Suprapubic skin (tissue), 4 donors: ENCODE measurements around the gene MAB21L4. TPM values are rescaled to one million over a fixed set of nuclear protein-coding genes. Genes with fewer than 3 reads are reported as not detected.

Experiments
- DNase-seq, 2 donors: peaks; one replicate each; pipeline ENCODE4 v3.0.0-alpha.2; 2019; ENCODE audit warnings: low spot score in 2 of 2
- H3K27ac ChIP-seq: fragments of 200-600 bp; sonication (generic); one replicate; pipeline ENCODE4 v1.5.1; 2019
- H3K27me3 ChIP-seq: fragments of 200-600 bp; sonication (generic); one replicate; pipeline ENCODE4 v1.5.1; 2019
- H3K36me3 ChIP-seq: fragments of 200-600 bp; sonication (generic); one replicate; pipeline ENCODE4 v1.5.1; 2019
- H3K4me1 ChIP-seq: fragments of 200-600 bp; sonication (generic); one replicate; pipeline ENCODE4 v1.5.1; 2019
- H3K4me3 ChIP-seq: fragments of 200-600 bp; sonication (generic); one replicate; pipeline ENCODE4 v1.5.1; 2019; ENCODE audit warnings: mild to moderate bottlenecking
- H3K9me3 ChIP-seq: fragments of 200-600 bp; sonication (generic); one replicate; pipeline ENCODE4 v1.5.1; 2019
- EP300 ChIP-seq: sonication (generic); formaldehyde crosslinking; IDR thresholded peaks from one replicate; pipeline ENCODE4 v1.6.1; 2017; ENCODE audit warnings: antibody characterized with exemption
- POLR2A ChIP-seq, 2 donors: fragments of 450-650 bp; IDR thresholded peaks; one replicate each; pipeline ENCODE4 v1.6.1; 2017; ENCODE audit warnings: antibody characterized with exemption in 2 of 2, mild to moderate bottlenecking in 2 of 2, moderate library complexity in 2 of 2
- POLR2AphosphoS5 ChIP-seq, 3 donors: sonication (generic); formaldehyde crosslinking; IDR thresholded peaks; one replicate each; pipeline ENCODE4 v1.6.1; 2017; ENCODE audit warnings: antibody characterized with exemption in 3 of 3
- WGBS: methylation state at CpG from one replicate; pipeline ENCODE4 v1.1.5; 2018; 5-methylcytosine and 5-hydroxymethylcytosine counted together
- total RNA-seq, 4 donors: library from RNA; depleted of rRNA; stranded (reverse); fragments of >200 nt; gene quantifications; one replicate each; pipeline ENCODE4 v1.1.0, GENCODE V29; 2016
- TF ChIP-seq, protein P1 (sequence below), 2 donors: fragments of 200-600 bp in 1 of 2; fragments of 450-650 bp in 1 of 2; sonication (generic) in 1 of 2; IDR thresholded peaks; one replicate each; pipeline ENCODE4 v1.5.1; 2016 to 2019; ENCODE audit warnings: antibody characterized with exemption in 2 of 2, mild to moderate bottlenecking in 1 of 2, moderate library complexity in 1 of 2

The MAB21L4 gene
- total RNA-seq, 4 donors from 2014 or later = 28.7 to 97.5 (median 69.2) TPM

DNA sequence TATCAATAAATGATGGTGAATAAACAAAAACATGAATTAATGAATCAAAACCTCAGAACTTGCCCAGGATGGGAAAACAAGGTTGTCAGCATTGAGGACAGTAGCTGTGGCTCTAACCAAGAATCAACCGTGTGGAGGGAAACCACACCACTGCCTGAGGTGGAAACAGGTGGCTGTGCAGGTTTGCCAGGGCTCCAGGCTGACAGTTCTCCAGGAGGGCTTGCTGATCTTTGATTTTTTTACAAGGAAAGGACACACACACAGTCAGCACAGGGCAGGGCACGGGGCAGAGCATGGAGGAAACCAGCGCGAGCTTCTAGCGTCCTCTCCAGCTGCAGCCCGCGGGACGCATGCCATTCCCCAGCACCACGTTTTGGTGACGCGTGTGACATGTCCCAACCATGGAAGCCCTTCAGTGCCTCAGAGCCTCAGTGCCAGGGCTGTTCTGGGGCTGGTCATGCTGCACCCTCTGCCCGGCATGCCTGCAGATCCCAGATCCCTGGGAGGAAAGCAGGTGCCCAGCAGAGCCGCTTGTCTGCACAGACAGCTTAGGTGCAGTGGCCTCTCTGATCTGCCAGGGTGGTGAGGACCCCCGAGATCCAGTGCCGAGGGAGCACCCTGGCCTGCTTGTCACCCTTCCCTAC is 43.2 kb downstream of the MAB21L4 start:
- WGBS = 85% methylated on average over 10 of the region's 15 CpGs
- no peak for DNase-seq
- H3K4me1 ChIP-seq = peaks cover 7% of the 10 kb centered on the region

DNA sequence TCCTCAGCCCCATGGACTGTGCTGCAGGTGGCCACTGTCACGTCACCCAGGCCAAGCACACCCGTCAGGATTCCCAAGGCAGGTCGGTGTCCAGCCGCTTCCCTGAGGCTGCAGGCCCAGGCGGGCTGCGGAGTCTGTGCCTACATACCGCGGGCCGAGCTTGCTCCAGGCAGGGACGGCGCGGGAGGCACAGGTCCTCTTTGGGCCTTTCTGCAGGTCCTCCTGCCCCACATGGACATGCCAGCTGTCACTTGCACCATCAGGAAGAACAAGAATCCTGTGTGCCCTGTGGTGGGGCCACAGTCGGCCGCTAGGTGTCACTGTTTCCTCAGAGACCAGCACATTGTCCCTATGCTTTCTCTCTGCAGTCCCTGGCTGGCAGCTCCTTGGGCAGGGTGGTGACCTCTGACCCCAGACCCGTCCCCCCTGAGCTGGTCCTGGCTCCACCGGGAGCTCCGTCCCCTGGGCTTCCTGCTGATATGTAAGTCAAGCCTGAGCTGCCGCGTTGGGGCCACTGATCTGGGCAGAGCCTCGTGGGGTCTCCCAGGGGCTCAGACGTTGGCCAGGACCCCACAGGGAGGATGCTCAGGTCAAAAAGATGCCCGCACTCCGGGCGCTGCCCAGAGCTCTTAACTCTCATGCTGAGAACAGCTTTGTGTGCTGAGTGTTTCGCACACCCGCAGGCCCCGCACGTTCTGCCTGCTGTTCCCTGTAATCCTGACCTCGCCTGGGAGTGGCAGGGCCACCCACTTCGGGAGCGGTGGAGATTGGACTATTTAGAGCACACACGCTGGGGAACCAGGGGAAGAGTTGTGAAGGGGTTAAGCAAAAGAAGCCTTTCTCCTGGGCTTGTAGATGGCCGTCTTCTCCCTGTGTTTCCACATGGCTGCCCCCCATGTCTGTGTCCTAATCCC is 44.6 kb downstream of the MAB21L4 start:
- Histone ChIP-seq H3K9me3 (no peaks in the 10 kb centered on the region), H3K4me3 (no peak overlapping the region), H3K27ac (no peak overlapping the region), H3K4me1 (peaks cover 7% of the 10 kb centered on the region), H3K36me3 (no peaks in the 10 kb centered on the region), H3K27me3 (no peaks in the 10 kb centered on the region)
- DNase-seq = peak; percentile 88 to 90
- TF ChIP-seq, protein P1, sequence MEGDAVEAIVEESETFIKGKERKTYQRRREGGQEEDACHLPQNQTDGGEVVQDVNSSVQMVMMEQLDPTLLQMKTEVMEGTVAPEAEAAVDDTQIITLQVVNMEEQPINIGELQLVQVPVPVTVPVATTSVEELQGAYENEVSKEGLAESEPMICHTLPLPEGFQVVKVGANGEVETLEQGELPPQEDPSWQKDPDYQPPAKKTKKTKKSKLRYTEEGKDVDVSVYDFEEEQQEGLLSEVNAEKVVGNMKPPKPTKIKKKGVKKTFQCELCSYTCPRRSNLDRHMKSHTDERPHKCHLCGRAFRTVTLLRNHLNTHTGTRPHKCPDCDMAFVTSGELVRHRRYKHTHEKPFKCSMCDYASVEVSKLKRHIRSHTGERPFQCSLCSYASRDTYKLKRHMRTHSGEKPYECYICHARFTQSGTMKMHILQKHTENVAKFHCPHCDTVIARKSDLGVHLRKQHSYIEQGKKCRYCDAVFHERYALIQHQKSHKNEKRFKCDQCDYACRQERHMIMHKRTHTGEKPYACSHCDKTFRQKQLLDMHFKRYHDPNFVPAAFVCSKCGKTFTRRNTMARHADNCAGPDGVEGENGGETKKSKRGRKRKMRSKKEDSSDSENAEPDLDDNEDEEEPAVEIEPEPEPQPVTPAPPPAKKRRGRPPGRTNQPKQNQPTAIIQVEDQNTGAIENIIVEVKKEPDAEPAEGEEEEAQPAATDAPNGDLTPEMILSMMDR (IDR thresholded peaks at IDR 0.05) = peak; percentile 85 to 94
- no peak for TF ChIP-seq EP300
- 46% methylated on average over 16 of the region's 33 CpGs for WGBS

More for the DNA sequence above, 43.2 kb downstream of the MAB21L4 start:
- Histone ChIP-seq H3K9me3 (no peaks in the 10 kb centered on the region), H3K27ac (no peak overlapping the region), H3K36me3 (no peaks in the 10 kb centered on the region), H3K27me3 (no peaks in the 10 kb centered on the region), H3K4me3 (no peak overlapping the region)
- TF ChIP-seq, protein P1 (IDR thresholded peaks at IDR 0.05) = no peak
- no peak for TF ChIP-seq POLR2AphosphoS5 (IDR thresholded peaks at IDR 0.05)
- no peak for TF ChIP-seq POLR2A (IDR thresholded peaks at IDR 0.05)
- no peak for TF ChIP-seq EP300

DNA sequence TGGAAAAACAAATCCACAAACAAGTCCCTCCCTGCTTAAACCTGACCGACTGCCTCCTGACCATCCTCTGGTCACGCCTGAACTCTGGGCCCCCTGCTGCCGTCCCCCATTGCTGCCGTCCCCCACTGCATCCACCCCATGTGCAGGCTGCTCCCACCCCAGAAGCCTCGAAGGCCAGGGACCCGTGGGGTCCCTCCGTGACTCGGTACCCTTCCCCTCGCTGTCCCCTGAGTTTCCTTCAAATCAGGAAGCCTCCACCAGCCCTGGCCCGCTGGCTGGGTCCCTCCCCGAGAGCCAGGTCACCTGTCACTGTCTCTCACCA is 45.2 kb downstream of the MAB21L4 start:
- no peak for TF ChIP-seq POLR2A (IDR thresholded peaks at IDR 0.05)
- TF ChIP-seq EP300 = no peak
- DNase-seq = no peak
- Histone ChIP-seq H3K36me3 (no peaks in the 10 kb centered on the region), H3K27ac (no peak overlapping the region), H3K4me1 (peaks cover 7% of the 10 kb centered on the region), H3K27me3 (no peaks in the 10 kb centered on the region), H3K4me3 (no peak overlapping the region), H3K9me3 (no peaks in the 10 kb centered on the region)
- 74% methylated on average over 11 of the region's 11 CpGs for WGBS

DNA sequence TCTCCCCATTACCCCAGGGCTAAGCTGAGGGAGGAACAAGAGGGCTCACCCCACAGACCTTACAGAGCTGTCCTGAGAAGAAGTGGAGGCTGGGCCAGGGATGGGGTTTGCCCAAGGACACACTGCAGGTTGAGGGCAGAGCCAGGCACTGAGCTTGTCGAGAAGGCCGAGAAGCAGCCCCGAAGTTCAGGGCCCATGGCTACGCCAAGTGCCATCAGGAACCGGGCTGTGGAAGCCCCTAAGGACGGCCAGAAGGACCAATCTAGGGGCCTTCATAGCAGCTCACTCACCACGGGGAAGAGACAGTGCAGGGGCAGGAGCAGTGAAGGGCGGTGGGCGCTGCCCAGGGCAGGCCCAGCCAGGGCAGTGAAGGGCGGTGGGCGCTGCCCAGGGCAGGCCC is 45.9 kb downstream of the MAB21L4 start:
- 86% methylated on average over 7 of the region's 11 CpGs for WGBS
- H3K36me3 ChIP-seq = no peaks in the 10 kb centered on the region
- TF ChIP-seq, protein P1 (IDR thresholded peaks at IDR 0.05) = no peak
- TF ChIP-seq POLR2AphosphoS5 (IDR thresholded peaks at IDR 0.05) (no peak), EP300 (no peak), POLR2A (IDR thresholded peaks at IDR 0.05) (no peak)
- H3K4me3 ChIP-seq = no peak overlapping the region
- H3K9me3 ChIP-seq = no peaks in the 10 kb centered on the region
- H3K27me3 ChIP-seq = no peaks in the 10 kb centered on the region
- DNase-seq = no peak
- H3K4me1 ChIP-seq = peaks cover 7% of the 10 kb centered on the region
- no peak overlapping the region for H3K27ac ChIP-seq

DNA sequence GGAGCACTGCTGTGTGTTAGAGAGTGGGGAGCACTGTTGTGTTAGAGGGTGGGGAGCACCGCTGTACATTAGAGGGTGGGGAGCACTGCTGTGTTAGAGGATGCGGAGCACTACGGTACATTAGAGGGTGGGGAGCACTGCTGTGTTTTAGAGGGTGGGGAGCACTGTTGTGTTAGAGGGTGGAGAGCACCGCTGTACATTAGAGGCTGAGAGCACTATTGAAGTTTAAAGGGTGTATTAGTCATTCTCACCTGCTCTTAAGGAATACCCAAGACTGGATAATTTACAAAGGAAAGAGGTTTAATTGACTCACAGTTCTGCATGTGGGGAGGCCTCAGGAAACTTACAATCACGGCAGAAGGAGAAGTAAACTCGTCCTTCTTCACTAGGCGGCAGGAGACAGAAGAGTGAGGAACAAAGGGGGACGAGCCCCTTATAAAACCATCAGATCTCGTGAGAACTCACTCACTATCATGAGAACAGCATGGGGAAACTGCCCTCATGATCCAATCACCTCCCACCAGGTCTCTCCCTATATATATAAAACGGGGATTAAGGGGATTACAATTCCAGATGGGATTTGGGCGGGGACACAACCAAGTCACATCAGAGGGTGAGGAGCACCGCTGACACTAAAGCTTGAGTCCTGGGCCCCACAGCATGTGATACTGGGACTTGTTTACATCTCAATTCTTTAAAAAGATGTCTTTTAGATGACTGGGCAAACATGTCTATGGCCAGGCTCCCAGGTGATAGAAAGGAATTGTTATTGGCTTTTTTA is 46.9 kb downstream of the MAB21L4 start:
- DNase-seq = no peak
- WGBS = 68% methylated on average over 12 of the region's 12 CpGs
- H3K27ac ChIP-seq = no peak overlapping the region
- H3K4me3 ChIP-seq = no peak overlapping the region
- no peaks in the 10 kb centered on the region for H3K27me3 ChIP-seq
- H3K4me1 ChIP-seq = peaks cover 7% of the 10 kb centered on the region
- H3K9me3 ChIP-seq = no peaks in the 10 kb centered on the region
- TF ChIP-seq POLR2AphosphoS5 (IDR thresholded peaks at IDR 0.05) (no peak), POLR2A (IDR thresholded peaks at IDR 0.05) (no peak), EP300 (no peak)
- TF ChIP-seq, protein P1 (IDR thresholded peaks at IDR 0.05) = no peak
- no peaks in the 10 kb centered on the region for H3K36me3 ChIP-seq
